Subcutaneous abdominal adipose tissue (tissue), 5 donors: ENCODE data around the gene MAP3K12.

Source experiments
- H3K27ac ChIP-seq: one replicate; pipeline ENCODE4 v1.7.0; 2013; ENCODE audit warnings: low read depth, mild to moderate bottlenecking, inconsistent platforms, low read length, moderate library complexity
- H3K27me3 ChIP-seq, 5 donors: one replicate each; pipeline ENCODE4 v1.7.0; 2013; ENCODE audit warnings: low read length in 5 of 5, inconsistent platforms in 1 of 5; ENCODE audit not compliant: control insufficient read depth in 5 of 5, insufficient read depth in 4 of 5
- H3K36me3 ChIP-seq, 5 donors: one replicate each; pipeline ENCODE4 v1.7.0; 2013; ENCODE audit warnings: low read length in 5 of 5; ENCODE audit not compliant: control insufficient read depth in 5 of 5, insufficient read depth in 5 of 5
- H3K4me1 ChIP-seq, 5 donors: one replicate each; pipeline ENCODE4 v1.7.0; 2013; ENCODE audit warnings: low read length in 5 of 5, mild to moderate bottlenecking in 3 of 5, moderate library complexity in 1 of 5; ENCODE audit not compliant: control insufficient read depth in 5 of 5, insufficient read depth in 5 of 5
- H3K4me3 ChIP-seq, 5 donors: one replicate each; pipeline ENCODE4 v1.7.0; 2013; ENCODE audit warnings: low read length in 5 of 5, low read depth in 1 of 5
- H3K9ac ChIP-seq, 5 donors: one replicate each; pipeline ENCODE4 v1.7.0; 2013; ENCODE audit warnings: low read length in 5 of 5, mild to moderate bottlenecking in 4 of 5, moderate library complexity in 3 of 5
- H3K9me3 ChIP-seq, 5 donors: one replicate each; pipeline ENCODE4 v1.7.0; 2013; ENCODE audit warnings: low read length in 5 of 5; ENCODE audit not compliant: control insufficient read depth in 5 of 5
- donor health status: healthy.
- donor health status: healthy.
- donor health status: healthy.
- donor health status: healthy.
- donor health status: healthy.

The MAP3K12 gene

DNA sequence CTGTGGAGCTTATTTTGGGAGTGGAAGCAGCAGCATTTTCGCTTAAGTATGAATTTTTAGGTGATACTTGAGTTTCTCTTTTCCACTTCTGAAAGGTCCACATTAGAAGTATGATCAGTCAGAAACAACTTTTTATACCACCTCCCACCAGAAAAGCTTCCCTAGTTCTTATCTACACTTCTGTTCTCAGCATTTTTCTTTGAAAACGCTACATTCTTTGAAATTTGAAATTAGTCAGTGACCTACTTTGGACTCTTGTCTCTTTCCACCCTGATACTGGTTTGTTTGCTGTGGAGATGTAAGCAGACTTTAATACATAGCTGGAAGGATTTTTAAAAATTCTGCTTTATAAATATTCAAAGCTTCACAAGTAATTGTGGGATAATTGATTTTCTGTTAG, 25.2 kb downstream of the MAP3K12 start:
- no peaks in the 10 kb centered on the region for H3K27me3 ChIP-seq
- H3K9me3 ChIP-seq, result no peaks in the 10 kb centered on the region
- H3K27ac ChIP-seq, result no peak overlapping the region
- H3K36me3 ChIP-seq, result peaks cover 59 to 96% (median 93%) of the 10 kb centered on the region in 5 donors
- no peak overlapping the region for H3K9ac ChIP-seq
- H3K4me3 ChIP-seq, result no peak overlapping the region
- H3K4me1 ChIP-seq, result peaks cover 0 to 10% (median 0%) of the 10 kb centered on the region in 5 donors

DNA sequence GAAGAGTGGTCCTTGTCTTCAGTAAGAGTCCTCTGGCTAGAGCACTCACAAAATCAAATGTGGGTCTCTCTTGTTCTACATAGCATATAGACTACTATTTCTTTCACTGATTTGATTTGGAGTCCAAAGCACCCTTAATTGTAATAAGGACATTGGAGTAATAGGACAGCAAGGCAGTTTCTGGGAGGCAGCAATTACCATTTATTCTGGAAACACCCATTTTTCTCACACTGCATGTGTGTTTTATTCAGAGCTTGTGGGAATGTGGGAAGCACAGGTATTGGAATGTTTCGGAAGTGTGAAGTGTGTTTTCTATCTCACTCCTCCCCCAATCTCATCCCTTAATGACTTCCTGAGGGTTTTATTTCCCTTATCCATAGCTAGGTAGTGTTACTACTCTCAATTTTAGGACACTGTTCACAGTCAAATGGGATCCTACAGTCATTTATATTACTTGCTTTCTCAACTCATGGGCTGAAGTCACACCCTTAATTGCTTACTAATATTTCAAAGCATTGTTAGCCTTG, 27.1 kb downstream of the MAP3K12 start:
- H3K9me3 ChIP-seq, result no peaks in the 10 kb centered on the region
- H3K4me1 ChIP-seq, result peaks cover 0 to 10% (median under 1%) of the 10 kb centered on the region in 5 donors
- no peaks in the 10 kb centered on the region for H3K27me3 ChIP-seq
- peaks cover 61 to 99% (median 97%) of the 10 kb centered on the region in 5 donors for H3K36me3 ChIP-seq
- H3K27ac ChIP-seq, result no peak overlapping the region
- no peak overlapping the region for H3K4me3 ChIP-seq
- H3K9ac ChIP-seq, result no peak overlapping the region

DNA sequence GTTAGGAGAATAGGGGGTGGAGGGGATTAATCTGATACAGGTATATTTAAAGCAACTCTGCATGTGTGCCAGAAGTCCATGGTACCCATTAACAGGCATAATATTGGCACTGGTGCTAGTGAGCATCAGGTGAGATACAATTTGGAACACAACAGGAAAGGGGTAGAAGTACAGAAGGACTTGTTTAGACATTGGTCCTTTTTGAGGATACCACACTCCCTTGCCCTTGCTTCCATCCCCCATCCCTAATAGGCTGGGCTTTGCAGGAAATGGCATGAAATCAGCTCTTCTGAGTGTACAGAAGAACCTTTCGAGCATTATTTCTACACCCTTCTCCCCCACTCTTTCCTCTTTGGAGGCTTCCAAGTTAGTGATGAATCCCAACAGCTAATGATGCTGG, 31.0 kb downstream of the MAP3K12 start:
- H3K9ac ChIP-seq, result no peak overlapping the region
- peaks cover 0 to 19% (median 13%) of the 10 kb centered on the region in 5 donors for H3K4me1 ChIP-seq
- peaks cover 58 to 99% (median 97%) of the 10 kb centered on the region in 5 donors for H3K36me3 ChIP-seq
- no peak overlapping the region for H3K4me3 ChIP-seq
- H3K27ac ChIP-seq, result no peak overlapping the region
- H3K27me3 ChIP-seq, result no peaks in the 10 kb centered on the region
- no peaks in the 10 kb centered on the region for H3K9me3 ChIP-seq

- H3K9ac ChIP-seq, result no peak overlapping the region
- H3K27me3 ChIP-seq, result no peaks in the 10 kb centered on the region
- no peak overlapping the region for H3K4me3 ChIP-seq
- peaks cover 0 to 19% (median 10%) of the 10 kb centered on the region in 5 donors for H3K4me1 ChIP-seq
- H3K27ac ChIP-seq, result no peak overlapping the region
- peaks cover 61 to 99% (median 97%) of the 10 kb centered on the region in 5 donors for H3K36me3 ChIP-seq
- no peaks in the 10 kb centered on the region for H3K9me3 ChIP-seq
These were observed 31.4 kb downstream of the MAP3K12 start for GRCh38 chr12:53467880-53468279.

GRCh38 chr12:53467082-53467481, 32.2 kb downstream of the MAP3K12 start:
- no peaks in the 10 kb centered on the region for H3K9me3 ChIP-seq
- no peak overlapping the region for H3K4me3 ChIP-seq
- H3K36me3 ChIP-seq, result peaks cover 59 to 99% (median 97%) of the 10 kb centered on the region in 5 donors
- H3K27me3 ChIP-seq, result no peaks in the 10 kb centered on the region
- H3K27ac ChIP-seq, result no peak overlapping the region
- H3K4me1 ChIP-seq, result peaks cover 0 to 19% (median 10%) of the 10 kb centered on the region in 5 donors
- H3K9ac ChIP-seq, result no peak overlapping the region

GRCh38 chr12:53466640-53467039, 32.6 kb downstream of the MAP3K12 start:
- Histone ChIP-seq H3K4me3 (no peak overlapping the region), H3K36me3 (peaks cover 57 to 99% (median 97%) of the 10 kb centered on the region in 5 donors)

GRCh38 chr12:53465679-53466078, 33.6 kb downstream of the MAP3K12 start:
- Histone ChIP-seq H3K27ac (no peak overlapping the region), H3K27me3 (no peaks in the 10 kb centered on the region), H3K4me1 (peaks cover 0 to 19% (median 10%) of the 10 kb centered on the region in 5 donors), H3K36me3 (peaks cover 58 to 100% (median 99%) of the 10 kb centered on the region in 5 donors), H3K9ac (peak overlapping the region in 2 of 5 donors; percentile 16 to 31), H3K9me3 (no peaks in the 10 kb centered on the region), H3K4me3 (no peak overlapping the region)

More at GRCh38 chr12:53466640-53467039, 32.6 kb downstream of the MAP3K12 start:
- H3K9ac ChIP-seq, result no peak overlapping the region
- no peak overlapping the region for H3K27ac ChIP-seq
- peaks cover 0 to 19% (median 10%) of the 10 kb centered on the region in 5 donors for H3K4me1 ChIP-seq
- no peaks in the 10 kb centered on the region for H3K27me3 ChIP-seq
- no peaks in the 10 kb centered on the region for H3K9me3 ChIP-seq

GRCh38 chr12:53464685-53465418, 34.4 kb downstream of the MAP3K12 start:
- Histone ChIP-seq H3K9me3 (no peaks in the 10 kb centered on the region), H3K4me3 (no peak overlapping the region), H3K27me3 (no peaks in the 10 kb centered on the region), H3K4me1 (peaks cover 0 to 19% (median 10%) of the 10 kb centered on the region in 5 donors), H3K9ac (peak overlapping the region in 2 of 5 donors; percentile 18 to 31), H3K36me3 (peaks cover 61 to 100% (median 99%) of the 10 kb centered on the region in 5 donors), H3K27ac (no peak overlapping the region)

DNA sequence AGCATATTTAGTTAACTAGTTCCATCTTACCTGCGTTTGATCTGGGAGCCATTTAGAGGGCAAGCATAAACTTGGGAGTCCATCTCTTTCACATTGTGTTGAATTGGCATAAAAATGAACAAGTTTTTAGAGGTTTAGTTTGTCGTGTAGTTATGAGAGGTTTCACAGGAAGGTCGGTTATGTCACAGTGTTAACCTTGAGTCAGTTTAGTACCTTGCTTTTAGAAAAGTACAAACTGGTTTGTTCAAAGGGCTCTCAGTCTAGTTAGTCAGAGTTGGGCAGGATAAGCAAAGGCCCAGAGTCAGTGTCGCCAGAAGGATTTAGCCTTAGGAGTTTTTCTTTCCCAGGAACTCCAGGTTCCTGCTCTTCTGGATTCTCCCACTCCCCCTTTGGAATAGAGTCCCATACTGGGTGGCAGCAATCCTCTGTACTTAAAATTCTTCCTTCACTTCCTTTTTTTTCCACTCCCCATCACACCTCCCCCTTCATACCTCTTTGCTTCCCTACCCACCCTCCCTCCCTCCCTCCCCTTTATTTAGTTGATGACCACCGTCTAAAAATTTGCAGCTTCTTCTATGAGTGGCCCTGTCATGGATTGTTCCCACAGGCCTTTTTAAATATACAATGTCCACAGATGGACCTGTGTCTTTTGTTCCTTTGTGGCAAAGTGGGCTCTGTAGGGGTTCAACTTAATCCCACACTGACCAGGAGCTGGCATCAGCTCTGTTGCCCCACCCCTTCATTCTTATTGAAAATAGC, 35.3 kb downstream of the MAP3K12 start:
- no peak overlapping the region for H3K27ac ChIP-seq

DNA sequence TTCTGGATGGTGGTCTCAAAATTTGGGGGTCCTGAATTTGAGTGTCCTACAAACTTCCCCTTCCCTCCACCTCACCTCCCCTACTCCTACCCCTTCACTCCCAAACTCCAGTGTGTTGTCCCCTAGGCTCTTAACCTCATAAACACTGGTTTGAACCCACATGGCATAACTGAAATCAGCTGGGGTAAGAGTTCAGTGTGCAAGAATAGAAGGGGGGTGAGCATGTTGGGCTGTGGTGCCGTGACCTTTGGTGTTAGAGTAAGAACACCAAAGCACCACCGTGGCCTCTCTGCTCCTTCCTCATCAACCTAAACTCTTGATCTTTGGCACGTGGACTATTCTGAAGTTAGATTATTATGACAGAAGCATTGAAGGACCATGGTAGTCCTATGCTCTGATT, 36.3 kb downstream of the MAP3K12 start:
- Histone ChIP-seq H3K4me1 (peaks cover 0 to 19% (median 10%) of the 10 kb centered on the region in 5 donors), H3K27ac (no peak overlapping the region), H3K9ac (no peak overlapping the region), H3K9me3 (no peaks in the 10 kb centered on the region), H3K27me3 (no peaks in the 10 kb centered on the region), H3K36me3 (peaks cover 57 to 100% (median 100%) of the 10 kb centered on the region in 5 donors), H3K4me3 (no peak overlapping the region)

More for the DNA sequence above, 35.3 kb downstream of the MAP3K12 start:
- Histone ChIP-seq H3K36me3 (peaks cover 62 to 100% (median 100%) of the 10 kb centered on the region in 5 donors), H3K9me3 (no peaks in the 10 kb centered on the region), H3K4me1 (peaks cover 0 to 19% (median 10%) of the 10 kb centered on the region in 5 donors), H3K4me3 (no peak overlapping the region), H3K27me3 (no peaks in the 10 kb centered on the region), H3K9ac (no peak overlapping the region)
